Measurements from ENCODE around the gene TBXAS1. TPM values are rescaled to one million over a fixed set of nuclear protein-coding genes. Genes with fewer than 3 reads are reported as not detected.

Gene TBXAS1
- total and polyA plus RNA-seq, 3 experiments from 2014 or later = 1.7 to 2.9 (median 2.1) TPM

GRCh38 chr7:140049339-140050024 is 220.4 kb downstream of the TBXAS1 start:
- no peak for DNase-seq
- Histone ChIP-seq H3K36me3 (ENCODE audit: insufficient read depth, low read length) (peaks cover 4% of the 10 kb centered on the region), H3K9me3 (ENCODE audit: low read length) (no peaks in the 10 kb centered on the region), H3K27me3 (ENCODE audit: insufficient read depth, low read length, poor library complexity, severe bottlenecking) (no peaks in the 10 kb centered on the region), H3K4me3 (ENCODE audit: low read length) (no peak overlapping the region), H3K27ac (ENCODE audit: low read depth, low read length) (no peak overlapping the region), H3K4me1 (ENCODE audit: insufficient read depth, low read length) (no peaks in the 10 kb centered on the region)
- H3K4me3 Mint-ChIP-seq = no peak overlapping the region
- peaks cover 0 to 5% of the 10 kb centered on the region in 2 donors for H3K27me3 Mint-ChIP-seq
- H3K36me3 Mint-ChIP-seq = peaks cover 7 to 77% (median 26%) of the 10 kb centered on the region in 3 donors
- H3K9me3 Mint-ChIP-seq = no peaks in the 10 kb centered on the region
- H3K4me1 Mint-ChIP-seq = peaks cover 24 to 46% (median 39%) of the 10 kb centered on the region in 3 donors
- POLR2A ChIA-PET = no interaction called here
- H3K27ac Mint-ChIP-seq = peak overlapping the region in 7 of 8 donors; percentile 15 to 88 (median 51)
- CTCF ChIA-PET = no interaction called here

- Histone ChIP-seq H3K27ac (ENCODE audit: low read depth, low read length) (no peak overlapping the region), H3K4me1 (ENCODE audit: insufficient read depth, low read length) (no peaks in the 10 kb centered on the region), H3K4me3 (ENCODE audit: low read length) (no peak overlapping the region), H3K36me3 (ENCODE audit: insufficient read depth, low read length) (peaks cover 4% of the 10 kb centered on the region), H3K9me3 (ENCODE audit: low read length) (no peaks in the 10 kb centered on the region), H3K27me3 (ENCODE audit: insufficient read depth, low read length, poor library complexity, severe bottlenecking) (no peaks in the 10 kb centered on the region)
- no peak for DNase-seq
- H3K9me3 Mint-ChIP-seq = no peaks in the 10 kb centered on the region
- H3K4me3 Mint-ChIP-seq = no peak overlapping the region
- ChIA-PET POLR2A (no interaction called here), CTCF (no interaction called here)
- H3K4me1 Mint-ChIP-seq = peaks cover 30 to 52% (median 45%) of the 10 kb centered on the region in 3 donors
- H3K27ac Mint-ChIP-seq = peak overlapping the region in 4 of 8 donors; percentile 19 to 88 (median 39)
- H3K27me3 Mint-ChIP-seq = peaks cover 0 to 5% of the 10 kb centered on the region in 2 donors
- H3K36me3 Mint-ChIP-seq = peaks cover 7 to 75% (median 24%) of the 10 kb centered on the region in 3 donors
Measured at GRCh38 chr7:140050100-140050499, 221.0 kb downstream of the TBXAS1 start.

- H3K9me3 Mint-ChIP-seq = no peaks in the 10 kb centered on the region
Measured at GRCh38 chr7:140051820-140052219, 222.8 kb downstream of the TBXAS1 start.

GRCh38 chr7:140053812-140054539 is 224.9 kb downstream of the TBXAS1 start:
- Histone ChIP-seq H3K4me3 (ENCODE audit: low read length) (no peak overlapping the region), H3K4me1 (ENCODE audit: insufficient read depth, low read length) (peaks cover 5% of the 10 kb centered on the region), H3K36me3 (ENCODE audit: insufficient read depth, low read length) (peaks cover 4% of the 10 kb centered on the region), H3K27me3 (ENCODE audit: insufficient read depth, low read length, poor library complexity, severe bottlenecking) (no peaks in the 10 kb centered on the region), H3K9me3 (ENCODE audit: low read length) (no peaks in the 10 kb centered on the region), H3K27ac (ENCODE audit: low read depth, low read length) (no peak overlapping the region)
- Mint-ChIP-seq H3K4me1 (peaks cover 52 to 84% (median 83%) of the 10 kb centered on the region in 3 donors), H3K27ac (peak overlapping the region; percentile 12 to 76 (median 58)), H3K4me3 (peak overlapping the region in 2 of 7 donors; percentile 43 to 44), H3K27me3 (no peaks in the 10 kb centered on the region), H3K9me3 (no peaks in the 10 kb centered on the region), H3K36me3 (peaks cover 7 to 70% (median 18%) of the 10 kb centered on the region in 3 donors)
- DNase-seq = no peak
- POLR2A ChIA-PET = interaction anchor here (0.8 kb wide), 1 partner anchor 9 kb away, joined by 3 read pairs; the partner anchor contains the start of gene PARP12
- CTCF ChIA-PET = interaction anchor here (0.8 kb wide), 1 partner anchor 9 kb away, joined by 3 read pairs; no protein-coding TSS in a partner anchor

More at GRCh38 chr7:140051820-140052219, 222.8 kb downstream of the TBXAS1 start:
- Mint-ChIP-seq H3K4me1 (peaks cover 43 to 69% (median 61%) of the 10 kb centered on the region in 3 donors), H3K27ac (peak overlapping the region in 2 of 8 donors; percentile 11 to 20), H3K36me3 (peaks cover 7 to 71% (median 20%) of the 10 kb centered on the region in 3 donors), H3K27me3 (peaks cover 0 to 5% of the 10 kb centered on the region in 2 donors), H3K4me3 (no peak overlapping the region)
- Histone ChIP-seq H3K27me3 (ENCODE audit: insufficient read depth, low read length, poor library complexity, severe bottlenecking) (no peaks in the 10 kb centered on the region), H3K36me3 (ENCODE audit: insufficient read depth, low read length) (peaks cover 4% of the 10 kb centered on the region), H3K9me3 (ENCODE audit: low read length) (no peaks in the 10 kb centered on the region), H3K4me1 (ENCODE audit: insufficient read depth, low read length) (no peaks in the 10 kb centered on the region), H3K27ac (ENCODE audit: low read depth, low read length) (no peak overlapping the region), H3K4me3 (ENCODE audit: low read length) (no peak overlapping the region)
- DNase-seq = no peak
- POLR2A ChIA-PET = no interaction called here
- CTCF ChIA-PET = interaction anchor here (0.8 kb wide), 1 partner anchor 252 kb away, joined by 3 read pairs; no protein-coding TSS in a partner anchor

- Histone ChIP-seq H3K9me3 (ENCODE audit: low read length) (no peaks in the 10 kb centered on the region), H3K4me1 (ENCODE audit: insufficient read depth, low read length) (peaks cover 13% of the 10 kb centered on the region), H3K27me3 (ENCODE audit: insufficient read depth, low read length, poor library complexity, severe bottlenecking) (no peaks in the 10 kb centered on the region), H3K27ac (ENCODE audit: low read depth, low read length) (no peak overlapping the region), H3K36me3 (ENCODE audit: insufficient read depth, low read length) (peaks cover 4% of the 10 kb centered on the region), H3K4me3 (ENCODE audit: low read length) (no peak overlapping the region)
- Mint-ChIP-seq H3K36me3 (peaks cover 7 to 66% (median 18%) of the 10 kb centered on the region in 3 donors), H3K27ac (peak overlapping the region in 6 of 8 donors; percentile 49 to 80 (median 62)), H3K4me3 (peak overlapping the region in 1 of 7 donors; percentile 43), H3K4me1 (peaks cover 57 to 88% (median 85%) of the 10 kb centered on the region in 3 donors), H3K27me3 (no peaks in the 10 kb centered on the region), H3K9me3 (no peaks in the 10 kb centered on the region)
- no peak for DNase-seq
- ChIA-PET POLR2A (interaction anchor here (0.8 kb wide), 1 partner anchor 8 kb away, joined by 3 read pairs; the partner anchor contains the start of gene PARP12), CTCF (interaction anchor here (0.8 kb wide), 1 partner anchor 8 kb away, joined by 3 read pairs; no protein-coding TSS in a partner anchor)
Measured at GRCh38 chr7:140054751-140055150, 225.7 kb downstream of the TBXAS1 start.

GRCh38 chr7:140055833-140056232 is 226.8 kb downstream of the TBXAS1 start:
- Histone ChIP-seq H3K4me3 (ENCODE audit: low read length) (no peak overlapping the region), H3K9me3 (ENCODE audit: low read length) (no peaks in the 10 kb centered on the region), H3K27me3 (ENCODE audit: insufficient read depth, low read length, poor library complexity, severe bottlenecking) (no peaks in the 10 kb centered on the region), H3K4me1 (ENCODE audit: insufficient read depth, low read length) (peaks cover 24% of the 10 kb centered on the region), H3K27ac (ENCODE audit: low read depth, low read length) (no peak overlapping the region), H3K36me3 (ENCODE audit: insufficient read depth, low read length) (peaks cover 4% of the 10 kb centered on the region)
- ChIA-PET CTCF (no interaction called here), POLR2A (no interaction called here)
- Mint-ChIP-seq H3K27ac (peak overlapping the region in 6 of 8 donors; percentile 20 to 96 (median 34)), H3K27me3 (peaks cover 0 to 2% of the 10 kb centered on the region in 2 donors), H3K4me3 (no peak overlapping the region), H3K36me3 (peaks cover 5 to 57% (median 14%) of the 10 kb centered on the region in 3 donors), H3K9me3 (no peaks in the 10 kb centered on the region), H3K4me1 (peaks cover 64 to 88% (median 86%) of the 10 kb centered on the region in 3 donors)
- no peak for DNase-seq

GRCh38 chr7:140056431-140057142 is 227.5 kb downstream of the TBXAS1 start:
- Histone ChIP-seq H3K27ac (ENCODE audit: low read depth, low read length) (no peak overlapping the region), H3K36me3 (ENCODE audit: insufficient read depth, low read length) (peaks cover 4% of the 10 kb centered on the region), H3K4me3 (ENCODE audit: low read length) (no peak overlapping the region), H3K9me3 (ENCODE audit: low read length) (no peaks in the 10 kb centered on the region), H3K27me3 (ENCODE audit: insufficient read depth, low read length, poor library complexity, severe bottlenecking) (no peaks in the 10 kb centered on the region), H3K4me1 (ENCODE audit: insufficient read depth, low read length) (peaks cover 31% of the 10 kb centered on the region)
- no peaks in the 10 kb centered on the region for H3K9me3 Mint-ChIP-seq
- peak overlapping the region in 6 of 8 donors; percentile 13 to 96 (median 44) for H3K27ac Mint-ChIP-seq
- H3K36me3 Mint-ChIP-seq = peaks cover 4 to 53% (median 14%) of the 10 kb centered on the region in 3 donors
- H3K27me3 Mint-ChIP-seq = peaks cover 0 to 2% of the 10 kb centered on the region in 2 donors
- DNase-seq = no peak
- ChIA-PET CTCF (no interaction called here), POLR2A (interaction anchor here (0.6 kb wide), 1 partner anchor 12 kb away, joined by 3 read pairs; no protein-coding TSS in a partner anchor)
- H3K4me1 Mint-ChIP-seq = peaks cover 72 to 94% (median 92%) of the 10 kb centered on the region in 3 donors
- no peak overlapping the region for H3K4me3 Mint-ChIP-seq
